Kidney epithelial cell (primary cell): ENCODE data around the gene SMIM23. TPM values are rescaled to one million over a fixed set of nuclear protein-coding genes. Genes with fewer than 3 reads are reported as not detected.

Experiments
- DNase-seq: peaks from one replicate; pipeline ENCODE4 v3.0.0-alpha.2; 2010; ENCODE audit warnings: low read depth
- H3K27me3 ChIP-seq: 2 replicates; pipeline ENCODE4 v1.6.0; 2011; ENCODE audit warnings: low read length; ENCODE audit not compliant: control insufficient read depth, insufficient read depth
- H3K36me3 ChIP-seq: 2 replicates; pipeline ENCODE4 v1.5.1; 2011; ENCODE audit warnings: low read length; ENCODE audit not compliant: control insufficient read depth, insufficient read depth
- H3K4me3 ChIP-seq: 2 replicates; pipeline ENCODE4 v1.5.1; 2011; ENCODE audit warnings: low read depth, mild to moderate bottlenecking, control low read depth, low read length
- total RNA-seq: library from RNA; depleted of rRNA; stranded (reverse); fragments of >200 nt; gene quantifications from 2 replicates; pipeline ENCODE4 v1.2.3, GENCODE V29; 2015
- TF ChIP-seq, protein P1 (sequence below): IDR thresholded peaks from 2 replicates; pipeline ENCODE4 v1.5.1; 2011; ENCODE audit warnings: mild to moderate bottlenecking, moderate library complexity, low read length, control low read depth, inconsistent platforms; ENCODE audit not compliant: insufficient read depth, poor library complexity, severe bottlenecking

The SMIM23 gene
- total RNA-seq, 1 donor from 2014 or later, result not detected

DNA sequence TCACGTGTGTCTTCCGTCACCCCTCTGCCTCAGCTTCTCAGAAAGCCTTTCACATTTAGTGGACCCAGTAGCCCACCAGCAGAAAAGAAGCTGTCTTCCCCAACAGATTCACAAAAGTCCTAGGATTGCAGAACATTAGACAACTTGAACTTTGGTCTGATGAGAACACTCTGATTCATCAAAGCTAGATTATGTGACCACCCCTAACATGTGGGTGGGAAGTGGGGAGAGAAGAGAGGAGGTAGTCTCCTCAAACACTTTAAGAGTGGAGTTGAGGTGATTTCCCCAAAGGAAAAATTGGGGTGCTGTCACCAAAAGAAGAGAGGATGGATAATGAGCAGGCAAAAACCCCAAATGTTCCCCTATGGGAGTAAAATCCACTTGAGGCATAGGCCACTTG, 41.4 kb upstream of the SMIM23 start:
- H3K36me3 ChIP-seq, result no peaks in the 10 kb centered on the region
- H3K4me3 ChIP-seq, result no peak overlapping the region
- TF ChIP-seq, protein P1, sequence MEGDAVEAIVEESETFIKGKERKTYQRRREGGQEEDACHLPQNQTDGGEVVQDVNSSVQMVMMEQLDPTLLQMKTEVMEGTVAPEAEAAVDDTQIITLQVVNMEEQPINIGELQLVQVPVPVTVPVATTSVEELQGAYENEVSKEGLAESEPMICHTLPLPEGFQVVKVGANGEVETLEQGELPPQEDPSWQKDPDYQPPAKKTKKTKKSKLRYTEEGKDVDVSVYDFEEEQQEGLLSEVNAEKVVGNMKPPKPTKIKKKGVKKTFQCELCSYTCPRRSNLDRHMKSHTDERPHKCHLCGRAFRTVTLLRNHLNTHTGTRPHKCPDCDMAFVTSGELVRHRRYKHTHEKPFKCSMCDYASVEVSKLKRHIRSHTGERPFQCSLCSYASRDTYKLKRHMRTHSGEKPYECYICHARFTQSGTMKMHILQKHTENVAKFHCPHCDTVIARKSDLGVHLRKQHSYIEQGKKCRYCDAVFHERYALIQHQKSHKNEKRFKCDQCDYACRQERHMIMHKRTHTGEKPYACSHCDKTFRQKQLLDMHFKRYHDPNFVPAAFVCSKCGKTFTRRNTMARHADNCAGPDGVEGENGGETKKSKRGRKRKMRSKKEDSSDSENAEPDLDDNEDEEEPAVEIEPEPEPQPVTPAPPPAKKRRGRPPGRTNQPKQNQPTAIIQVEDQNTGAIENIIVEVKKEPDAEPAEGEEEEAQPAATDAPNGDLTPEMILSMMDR, result no peak
- no peaks in the 10 kb centered on the region for H3K27me3 ChIP-seq
- DNase-seq, result no peak

DNA sequence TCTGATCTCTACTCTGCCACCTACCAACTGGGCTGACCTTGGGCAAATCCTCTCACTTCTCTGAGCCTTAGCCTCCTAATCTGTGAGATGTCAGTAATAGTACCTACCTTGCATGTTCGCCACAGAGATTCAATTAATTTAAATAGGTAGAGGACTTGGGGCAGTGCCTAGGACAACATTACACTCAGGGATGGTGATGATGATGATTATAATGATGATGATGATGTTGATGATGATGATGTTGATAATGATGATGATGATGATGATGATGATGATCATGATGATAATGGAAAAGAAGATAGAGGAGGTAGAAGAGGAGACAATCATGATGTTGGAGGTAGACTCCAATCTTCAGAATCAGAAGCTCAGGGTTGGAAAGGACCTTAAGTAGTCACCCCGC, 40.7 kb upstream of the SMIM23 start:
- TF ChIP-seq, protein P1, result no peak
- no peak for DNase-seq
- Histone ChIP-seq H3K4me3 (no peak overlapping the region), H3K36me3 (no peaks in the 10 kb centered on the region), H3K27me3 (no peaks in the 10 kb centered on the region)

DNA sequence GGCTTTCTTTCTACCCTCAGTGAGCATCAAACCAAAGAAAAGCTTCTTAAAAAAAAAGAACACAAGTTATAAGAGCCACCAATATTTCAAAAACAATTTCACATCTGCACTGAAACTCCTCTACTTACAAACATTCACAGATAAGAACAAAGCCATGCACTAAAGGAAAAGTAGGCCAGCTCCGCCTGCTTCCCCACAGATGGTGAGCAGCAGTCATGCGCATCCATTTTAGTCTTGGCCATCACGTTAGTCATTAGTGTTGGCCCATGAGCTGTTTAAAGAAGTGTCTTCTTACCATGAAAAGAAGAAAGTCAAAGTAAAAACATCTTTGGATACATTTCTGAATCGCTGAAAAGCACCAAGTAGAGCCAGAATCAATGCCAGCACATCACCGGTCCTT, 40.0 kb upstream of the SMIM23 start:
- DNase-seq, result peak; percentile 19

DNA sequence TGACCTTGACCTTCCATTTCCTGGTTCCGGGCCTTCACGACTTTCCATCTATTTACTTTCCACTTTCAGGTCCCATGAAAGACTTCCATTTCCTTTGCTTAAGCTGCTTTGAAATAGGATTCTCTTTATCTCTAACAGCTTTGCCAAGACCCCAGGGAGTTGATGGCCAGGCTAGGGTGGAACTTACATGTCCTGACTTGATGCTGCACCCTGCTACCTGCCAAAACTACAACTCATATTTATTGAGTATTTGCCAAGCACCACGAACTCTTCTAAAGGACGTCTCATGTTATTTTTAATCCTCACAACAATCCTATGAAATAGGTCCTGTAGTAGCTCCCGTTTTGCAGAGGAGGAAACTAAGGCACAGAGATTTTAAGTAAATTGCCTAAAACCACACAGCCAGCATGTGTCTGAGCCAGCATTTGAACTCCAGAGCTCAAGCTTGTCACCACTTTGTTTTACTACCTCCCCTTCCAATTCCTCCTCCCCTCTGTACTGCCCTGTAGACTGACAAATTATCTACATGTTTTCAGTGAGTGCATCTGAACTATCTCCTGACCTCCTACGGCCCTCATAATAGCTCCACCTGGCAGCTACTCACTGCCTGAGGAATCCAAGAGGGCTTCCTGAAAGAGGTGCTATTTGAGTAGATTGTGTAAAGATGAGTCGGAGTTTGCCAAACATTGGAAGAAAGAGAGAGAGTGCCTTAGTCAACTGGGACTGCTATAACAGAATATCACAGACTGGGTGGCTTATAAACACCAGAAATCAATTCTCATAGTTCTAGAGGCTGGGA, 38.4 kb upstream of the SMIM23 start:
- no peaks in the 10 kb centered on the region for H3K27me3 ChIP-seq
- no peak overlapping the region for H3K4me3 ChIP-seq
- TF ChIP-seq, protein P1, result no peak
- DNase-seq, result no peak
- no peaks in the 10 kb centered on the region for H3K36me3 ChIP-seq

More for the DNA sequence above, 40.0 kb upstream of the SMIM23 start:
- no peak overlapping the region for H3K4me3 ChIP-seq
- no peaks in the 10 kb centered on the region for H3K27me3 ChIP-seq
- TF ChIP-seq, protein P1, result no peak
- no peaks in the 10 kb centered on the region for H3K36me3 ChIP-seq

GRCh38 chr5:171748720-171749119, 36.9 kb upstream of the SMIM23 start:
- no peaks in the 10 kb centered on the region for H3K27me3 ChIP-seq
- DNase-seq, result no peak
- H3K4me3 ChIP-seq, result no peak overlapping the region
- no peaks in the 10 kb centered on the region for H3K36me3 ChIP-seq
- TF ChIP-seq, protein P1, result no peak

DNA sequence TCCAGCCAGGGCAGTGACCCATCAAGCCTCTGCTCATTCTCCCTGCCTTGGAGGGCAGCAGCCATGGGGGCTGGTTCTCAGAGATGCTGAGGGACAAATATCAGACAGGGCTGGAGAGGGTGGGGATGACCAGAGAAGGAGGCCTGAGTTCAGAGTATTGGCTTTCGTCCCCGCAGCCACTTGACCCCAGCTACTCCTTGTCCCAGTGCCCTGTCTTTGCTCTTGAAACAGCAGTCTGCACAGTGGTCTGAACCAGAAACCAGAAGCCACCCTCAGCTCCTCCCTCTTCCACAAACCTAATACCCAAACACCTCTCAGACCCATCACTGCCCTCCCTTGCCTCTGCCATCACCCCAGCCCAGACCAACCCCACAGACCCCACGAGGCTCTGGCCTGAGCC, 36.3 kb upstream of the SMIM23 start:
- no peaks in the 10 kb centered on the region for H3K36me3 ChIP-seq
- TF ChIP-seq, protein P1, result no peak
- no peak for DNase-seq

More for the DNA sequence above, 36.3 kb upstream of the SMIM23 start:
- Histone ChIP-seq H3K4me3 (no peak overlapping the region), H3K27me3 (no peaks in the 10 kb centered on the region)
